Measurements from ENCODE around the gene CA9. TPM values are rescaled to one million over a fixed set of nuclear protein-coding genes. Genes with fewer than 3 reads are reported as not detected.

The CA9 gene
- total RNA-seq, 1 donor from 2014 or later: not detected

GRCh38 chr9:35729101-35729500, 55.4 kb downstream of the CA9 start:
- Mint-ChIP-seq H3K9me3 (ENCODE audit: unreplicated experiment) (no peaks in the 10 kb centered on the region), H3K27ac (ENCODE audit: unreplicated experiment) (no peak overlapping the region), H3K4me1 (ENCODE audit: low read depth, unreplicated experiment) (peaks cover 9% of the 10 kb centered on the region), H3K36me3 (ENCODE audit: low read depth, unreplicated experiment) (peaks cover 18% of the 10 kb centered on the region), H3K27me3 (ENCODE audit: low read depth, unreplicated experiment) (no peaks in the 10 kb centered on the region), H3K4me3 (ENCODE audit: unreplicated experiment) (no peak overlapping the region)
- FAIRE-seq: no peak
- H3K4me1 ChIP-seq (ENCODE audit: insufficient read depth, low read length): peaks cover 55% of the 10 kb centered on the region
- no peak for DNase-seq (ENCODE audit: low read depth)
- peaks cover 19% of the 10 kb centered on the region for H3K36me3 ChIP-seq (ENCODE audit: insufficient read depth, low read length)
- no peak overlapping the region for H2AFZ ChIP-seq (ENCODE audit: low read depth, low read length)
- no peaks in the 10 kb centered on the region for H3K27me3 ChIP-seq (ENCODE audit: insufficient read depth, low read length)
- H3K79me2 ChIP-seq (ENCODE audit: insufficient read depth, low read length): peaks cover 93% of the 10 kb centered on the region
- peak overlapping the region; percentile 99 for H3K4me2 ChIP-seq (ENCODE audit: low read length)
- H3K9me3 ChIP-seq (ENCODE audit: insufficient read depth, low read depth, low read length): no peaks in the 10 kb centered on the region
- peaks cover 63% of the 10 kb centered on the region for H4K20me1 ChIP-seq (ENCODE audit: insufficient read depth, low read length)
- peak overlapping the region; percentile 93 for H3K4me3 ChIP-seq (ENCODE audit: insufficient read depth, low read depth, low read length)
- peak overlapping the region; percentile 92 for H3K27ac ChIP-seq (ENCODE audit: low read depth, low read length)
- TF ChIP-seq, protein P1, sequence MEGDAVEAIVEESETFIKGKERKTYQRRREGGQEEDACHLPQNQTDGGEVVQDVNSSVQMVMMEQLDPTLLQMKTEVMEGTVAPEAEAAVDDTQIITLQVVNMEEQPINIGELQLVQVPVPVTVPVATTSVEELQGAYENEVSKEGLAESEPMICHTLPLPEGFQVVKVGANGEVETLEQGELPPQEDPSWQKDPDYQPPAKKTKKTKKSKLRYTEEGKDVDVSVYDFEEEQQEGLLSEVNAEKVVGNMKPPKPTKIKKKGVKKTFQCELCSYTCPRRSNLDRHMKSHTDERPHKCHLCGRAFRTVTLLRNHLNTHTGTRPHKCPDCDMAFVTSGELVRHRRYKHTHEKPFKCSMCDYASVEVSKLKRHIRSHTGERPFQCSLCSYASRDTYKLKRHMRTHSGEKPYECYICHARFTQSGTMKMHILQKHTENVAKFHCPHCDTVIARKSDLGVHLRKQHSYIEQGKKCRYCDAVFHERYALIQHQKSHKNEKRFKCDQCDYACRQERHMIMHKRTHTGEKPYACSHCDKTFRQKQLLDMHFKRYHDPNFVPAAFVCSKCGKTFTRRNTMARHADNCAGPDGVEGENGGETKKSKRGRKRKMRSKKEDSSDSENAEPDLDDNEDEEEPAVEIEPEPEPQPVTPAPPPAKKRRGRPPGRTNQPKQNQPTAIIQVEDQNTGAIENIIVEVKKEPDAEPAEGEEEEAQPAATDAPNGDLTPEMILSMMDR (IDR thresholded peaks at IDR 0.05; ENCODE audit: insufficient read depth, low read depth, low read length): no peak
- no peak for TF ChIP-seq EZH2 (IDR thresholded peaks at IDR 0.05; ENCODE audit: insufficient read depth, low read length)
- H3K9ac ChIP-seq (ENCODE audit: low read length): peak overlapping the region; percentile 91

- peaks cover 10% of the 10 kb centered on the region for H3K36me3 Mint-ChIP-seq (ENCODE audit: low read depth, unreplicated experiment)
- peaks cover 93% of the 10 kb centered on the region for H3K79me2 ChIP-seq (ENCODE audit: insufficient read depth, low read length)
- no peaks in the 10 kb centered on the region for H3K9me3 Mint-ChIP-seq (ENCODE audit: unreplicated experiment)
- peak overlapping the region; percentile 92 for H3K27ac ChIP-seq (ENCODE audit: low read depth, low read length)
- H3K4me2 ChIP-seq (ENCODE audit: low read length): peak overlapping the region; percentile 99
- H3K4me1 Mint-ChIP-seq (ENCODE audit: low read depth, unreplicated experiment): peaks cover 14% of the 10 kb centered on the region
- H3K4me3 ChIP-seq (ENCODE audit: insufficient read depth, low read depth, low read length): peak overlapping the region; percentile 93
- H3K4me1 ChIP-seq (ENCODE audit: insufficient read depth, low read length): peaks cover 59% of the 10 kb centered on the region
- H3K9ac ChIP-seq (ENCODE audit: low read length): peak overlapping the region; percentile 91
- H3K9me3 ChIP-seq (ENCODE audit: insufficient read depth, low read depth, low read length): no peaks in the 10 kb centered on the region
- DNase-seq (ENCODE audit: low read depth) (peak; percentile 81), FAIRE-seq (peak; percentile 45)
- H3K27me3 Mint-ChIP-seq (ENCODE audit: low read depth, unreplicated experiment): no peaks in the 10 kb centered on the region
- TF ChIP-seq, protein P1 (IDR thresholded peaks at IDR 0.05; ENCODE audit: insufficient read depth, low read depth, low read length): peak; percentile 70
- no peak for TF ChIP-seq EZH2 (IDR thresholded peaks at IDR 0.05; ENCODE audit: insufficient read depth, low read length)
- no peaks in the 10 kb centered on the region for H3K27me3 ChIP-seq (ENCODE audit: insufficient read depth, low read length)
- H4K20me1 ChIP-seq (ENCODE audit: insufficient read depth, low read length): peaks cover 62% of the 10 kb centered on the region
- H3K36me3 ChIP-seq (ENCODE audit: insufficient read depth, low read length): peaks cover 13% of the 10 kb centered on the region
- no peak overlapping the region for H3K27ac Mint-ChIP-seq (ENCODE audit: unreplicated experiment)
- no peak overlapping the region for H3K4me3 Mint-ChIP-seq (ENCODE audit: unreplicated experiment)
- H2AFZ ChIP-seq (ENCODE audit: low read depth, low read length): no peak overlapping the region
Observed at GRCh38 chr9:35729700-35730485, 56.2 kb downstream of the CA9 start.

GRCh38 chr9:35730486-35730854, 56.7 kb downstream of the CA9 start:
- no peaks in the 10 kb centered on the region for H3K27me3 Mint-ChIP-seq (ENCODE audit: low read depth, unreplicated experiment)
- H3K79me2 ChIP-seq (ENCODE audit: insufficient read depth, low read length): peaks cover 93% of the 10 kb centered on the region

More at GRCh38 chr9:35730486-35730854, 56.7 kb downstream of the CA9 start:
- H3K9ac ChIP-seq (ENCODE audit: low read length): peak overlapping the region; percentile 91
- FAIRE-seq (no peak), DNase-seq (ENCODE audit: low read depth) (no peak)
- no peaks in the 10 kb centered on the region for H3K9me3 Mint-ChIP-seq (ENCODE audit: unreplicated experiment)
- H3K4me3 Mint-ChIP-seq (ENCODE audit: unreplicated experiment): no peak overlapping the region
- peaks cover 17% of the 10 kb centered on the region for H3K4me1 Mint-ChIP-seq (ENCODE audit: low read depth, unreplicated experiment)
- peak overlapping the region; percentile 93 for H3K4me3 ChIP-seq (ENCODE audit: insufficient read depth, low read depth, low read length)
- H3K27ac ChIP-seq (ENCODE audit: low read depth, low read length): peak overlapping the region; percentile 92
- peak overlapping the region; percentile 99 for H3K4me2 ChIP-seq (ENCODE audit: low read length)
- no peak for TF ChIP-seq EZH2 (IDR thresholded peaks at IDR 0.05; ENCODE audit: insufficient read depth, low read length)
- TF ChIP-seq, protein P1 (IDR thresholded peaks at IDR 0.05; ENCODE audit: insufficient read depth, low read depth, low read length): no peak
- peaks cover 62% of the 10 kb centered on the region for H4K20me1 ChIP-seq (ENCODE audit: insufficient read depth, low read length)
- no peak overlapping the region for H3K27ac Mint-ChIP-seq (ENCODE audit: unreplicated experiment)
- peaks cover 5% of the 10 kb centered on the region for H3K36me3 Mint-ChIP-seq (ENCODE audit: low read depth, unreplicated experiment)
- H3K36me3 ChIP-seq (ENCODE audit: insufficient read depth, low read length): peaks cover 13% of the 10 kb centered on the region
- H3K4me1 ChIP-seq (ENCODE audit: insufficient read depth, low read length): peaks cover 59% of the 10 kb centered on the region
- H3K27me3 ChIP-seq (ENCODE audit: insufficient read depth, low read length): no peaks in the 10 kb centered on the region
- no peaks in the 10 kb centered on the region for H3K9me3 ChIP-seq (ENCODE audit: insufficient read depth, low read depth, low read length)
- no peak overlapping the region for H2AFZ ChIP-seq (ENCODE audit: low read depth, low read length)

Data from astrocyte (in vitro differentiated cells and primary cell).